H1 (cell line): ENCODE data around the gene PDLIM3. TPM values are rescaled to one million over a fixed set of nuclear protein-coding genes. Genes with fewer than 3 reads are reported as not detected.

Experiments
- CTCF ChIA-PET: fragments of 300-600 bp; sonication (Branson Sonifier 250); formaldehyde crosslinking; loops from one replicate; lab custom pipeline; 2021; ENCODE audit not compliant: partially characterized antibody; lab: Charles Lee
- POLR2A ChIA-PET: fragments of 300-600 bp; sonication (Branson Sonifier 250); formaldehyde crosslinking; loops from one replicate; lab custom pipeline; 2021; ENCODE audit warnings: inconsistent platforms; ENCODE audit not compliant: partially characterized antibody; lab: Charles Lee
- DNase-seq, 2 experiments: peaks; one replicate each; pipeline versions ENCODE4 v3.0.0 to v3.0.0-alpha.2; 2010 to 2022; ENCODE audit warnings: low spot score in 2 of 2, low read depth in 1 of 2, mixed read lengths in 1 of 2
- FAIRE-seq: peaks from 2 replicates; lab custom pipeline; 2011; peaks lifted over from hg19 to GRCh38; lab: Jason Lieb, UNC
- H2AFZ ChIP-seq: 2 replicates; pipeline ENCODE4 v1.8.1; 2012; ENCODE audit warnings: low read length, inconsistent platforms
- H2AK5ac ChIP-seq: 2 replicates; pipeline ENCODE4 v1.6.1; 2013; ENCODE audit warnings: low read depth, low read length
- H2BK120ac ChIP-seq: replicated peaks from 2 replicates; pipeline ENCODE3; 2013; ENCODE audit warnings: low read depth, low read length, inconsistent platforms
- H2BK12ac ChIP-seq: 2 replicates; pipeline ENCODE4 v1.6.1; 2013; ENCODE audit warnings: low read depth, low read length
- H2BK15ac ChIP-seq: 2 replicates; pipeline ENCODE4 v1.6.1; 2013; ENCODE audit warnings: low read length
- H2BK20ac ChIP-seq: 2 replicates; pipeline ENCODE4 v1.6.1; 2013; ENCODE audit warnings: low read length
- H2BK5ac ChIP-seq: 2 replicates; pipeline ENCODE4 v1.6.1; 2013; ENCODE audit warnings: low read depth, low read length
- H3K14ac ChIP-seq: 2 replicates; pipeline ENCODE4 v1.6.1; 2013; ENCODE audit warnings: inconsistent platforms; ENCODE audit not compliant: insufficient read length
- H3K18ac ChIP-seq: 2 replicates; pipeline ENCODE4 v1.6.1; 2013; ENCODE audit warnings: low read length; ENCODE audit errors: extremely low read depth
- H3K23ac ChIP-seq: 2 replicates; pipeline ENCODE4 v1.6.1; 2013; ENCODE audit warnings: inconsistent platforms; ENCODE audit not compliant: insufficient read length
- H3K23me2 ChIP-seq: 2 replicates; pipeline ENCODE4 v1.6.1; 2013; ENCODE audit warnings: low read depth, low read length
- H3K27ac ChIP-seq: 2 replicates; pipeline ENCODE4 v1.6.1; 2011; ENCODE audit warnings: low read depth, low read length, inconsistent platforms
- H3K27me3 ChIP-seq, 4 experiments: replicated peaks in 1 of 4; 1 replicate in 1 of 4; 2 replicates in 3 of 4; pipeline versions ENCODE4 v1.6.1 to v1.8.1; 2011 to 2013; ENCODE audit warnings: low read length in 3 of 4, mild to moderate bottlenecking in 3 of 4, inconsistent platforms in 2 of 4, mixed read lengths in 2 of 4, moderate library complexity in 1 of 4; ENCODE audit not compliant: control insufficient read depth in 3 of 4, insufficient read depth in 3 of 4; ENCODE audit errors: extremely low read depth in 1 of 4
- H3K36me3 ChIP-seq, 4 experiments: 2 replicates each; pipeline versions ENCODE4 v1.6.1 to v1.8.1; 2011 to 2013; ENCODE audit warnings: mild to moderate bottlenecking in 4 of 4, low read length in 3 of 4, moderate library complexity in 2 of 4, control low read depth in 1 of 4, inconsistent platforms in 1 of 4; ENCODE audit not compliant: insufficient read depth in 4 of 4, control insufficient read depth in 2 of 4
- H3K4ac ChIP-seq: replicated peaks from 2 replicates; pipeline ENCODE3; 2013; ENCODE audit warnings: low read length, low read depth, mixed read lengths, inconsistent platforms; ENCODE audit not compliant: insufficient read length
- H3K4me1 ChIP-seq, 4 experiments: replicated peaks in 1 of 4; 1 replicate in 1 of 4; 2 replicates in 3 of 4; pipeline versions ENCODE4 v1.6.1 to v1.8.1; 2011 to 2013; ENCODE audit warnings: low read length in 3 of 4, inconsistent platforms in 2 of 4, mixed read lengths in 1 of 4; ENCODE audit not compliant: insufficient read depth in 4 of 4, control insufficient read depth in 3 of 4
- H3K4me2 ChIP-seq, 2 experiments: 2 replicates each; pipeline versions ENCODE4 v1.6.1 to v1.8.1; 2011 to 2013; ENCODE audit warnings: low read depth in 2 of 2, low read length in 2 of 2, control low read depth in 1 of 2, inconsistent platforms in 1 of 2, mild to moderate bottlenecking in 1 of 2; ENCODE audit not compliant: insufficient read depth in 1 of 2
- H3K4me3 ChIP-seq, 4 experiments: fragments of 200-600, 300-600 bp in 1 of 4; sonication (generic), shearing (Covaris generic), sonication (Bioruptor Twin) in 1 of 4; 2 replicates each; pipeline versions ENCODE4 v1.5.1 to v1.8.1; 2011 to 2016; ENCODE audit warnings: low read length in 4 of 4, low read depth in 3 of 4, control low read depth in 2 of 4, inconsistent platforms in 2 of 4, mild to moderate bottlenecking in 2 of 4, mixed read lengths in 1 of 4, moderate library complexity in 1 of 4; ENCODE audit not compliant: insufficient read depth in 2 of 4; ENCODE audit errors: extremely low read depth in 1 of 4
- H3K56ac ChIP-seq: replicated peaks from 2 replicates; pipeline ENCODE3; 2013; ENCODE audit warnings: low read depth, mild to moderate bottlenecking, mixed read lengths, low read length, inconsistent platforms; ENCODE audit not compliant: insufficient read length
- H3K79me1 ChIP-seq: 2 replicates; pipeline ENCODE4 v1.6.1; 2013; ENCODE audit warnings: low read depth, low read length, control low read depth
- H3K79me2 ChIP-seq, 2 experiments: 2 replicates each; pipeline versions ENCODE4 v1.6.1 to v1.8.1; 2012 to 2013; ENCODE audit warnings: low read length in 2 of 2, mild to moderate bottlenecking in 2 of 2, inconsistent platforms in 1 of 2; ENCODE audit not compliant: insufficient read depth in 2 of 2, control insufficient read depth in 1 of 2
- H3K9ac ChIP-seq, 4 experiments: replicated peaks in 1 of 4; 1 replicate in 1 of 4; 2 replicates in 3 of 4; pipeline versions ENCODE4 v1.6.1 to v1.8.1; 2011 to 2013; ENCODE audit warnings: low read depth in 3 of 4, low read length in 3 of 4, control low read depth in 2 of 4, mild to moderate bottlenecking in 2 of 4, moderate library complexity in 2 of 4, inconsistent platforms in 1 of 4; ENCODE audit errors: extremely low read depth in 1 of 4
- H3K9me3 ChIP-seq, 2 experiments: 2 replicates each; pipeline versions ENCODE4 v1.6.1 to v1.8.1; 2012 to 2013; ENCODE audit warnings: mild to moderate bottlenecking in 2 of 2, moderate library complexity in 2 of 2, control low read depth in 1 of 2, inconsistent platforms in 1 of 2, low read depth in 1 of 2, low read length in 1 of 2, mixed read lengths in 1 of 2; ENCODE audit not compliant: insufficient read depth in 2 of 2
- H4K20me1 ChIP-seq, 2 experiments: replicated peaks in 1 of 2; 2 replicates each; pipeline versions ENCODE3 to v1.8.1; 2011 to 2013; ENCODE audit warnings: inconsistent platforms in 2 of 2, low read length in 2 of 2, mild to moderate bottlenecking in 1 of 2; ENCODE audit not compliant: insufficient read depth in 2 of 2, control insufficient read depth in 1 of 2
- H4K5ac ChIP-seq: 2 replicates; pipeline ENCODE4 v1.6.1; 2013; ENCODE audit warnings: low read length, low read depth, mixed read lengths, inconsistent platforms; ENCODE audit not compliant: insufficient read length
- H4K8ac ChIP-seq: 2 replicates; pipeline ENCODE4 v1.8.0; 2013; ENCODE audit warnings: mild to moderate bottlenecking, moderate library complexity, low read length, inconsistent platforms; ENCODE audit not compliant: insufficient read depth; ENCODE audit errors: extremely low read depth
- H4K91ac ChIP-seq: replicated peaks from 2 replicates; pipeline ENCODE3; 2013; ENCODE audit warnings: low read length, mixed read lengths, inconsistent platforms; ENCODE audit not compliant: insufficient read length
- RAD21 ChIP-seq, 2 experiments: IDR thresholded peaks in 1 of 2; conservative IDR thresholded peaks in 1 of 2; 2 replicates each; pipeline ENCODE4 v1.6.1; 2011; ENCODE audit warnings: low read depth in 2 of 2, low read length in 2 of 2, improper control_type of control experiment in 1 of 2, inconsistent platforms in 1 of 2, mild to moderate bottlenecking in 1 of 2, moderate library complexity in 1 of 2
- SP1 ChIP-seq: IDR thresholded peaks from 2 replicates; pipeline ENCODE4 v1.6.1; 2011; ENCODE audit warnings: low read depth, low read length
- WGBS, 2 experiments: shearing (Covaris generic) in 1 of 2; methylation state at CpG; one replicate each; pipeline versions ENCODE4 v1.1.6 to v1.1.7; 2013 to 2015; ENCODE audit warnings: low lambda C conversion rate in 2 of 2, mixed read lengths in 2 of 2, inconsistent platforms in 1 of 2, low coverage in 1 of 2, missing lambda C conversion rate in 1 of 2; ENCODE audit not compliant: insufficient replicate concordance in 2 of 2, insufficient coverage in 1 of 2, insufficient read length in 1 of 2; ENCODE audit errors: extremely low coverage in 1 of 2, missing lambda C conversion rate in 1 of 2; 5-methylcytosine and 5-hydroxymethylcytosine counted together
- polyA plus RNA-seq, 7 experiments: library from polyadenylated mRNA; depleted of rRNA in 3 of 7; stranded (reverse) in 5 of 7; unstranded in 2 of 7; fragments of >200 nt in 5 of 7; fragments of 200-250 nt in 2 of 7; gene quantifications; 1 replicate in 5 of 7; 2 replicates in 1 of 7; 4 replicates in 1 of 7; pipeline versions ENCODE4 v1.2.1 to v1.2.3, GENCODE V29; 2011 to 2013; ENCODE audit warnings: missing spikeins in 2 of 7, mixed read lengths in 2 of 7
- total RNA-seq: library from RNA; stranded (reverse); fragmentation: NEBNext Ultra II Directional; extraction: Animal tissue kit (Norgen Biotek cat#: 25700); gene quantifications from 2 replicates; pipeline ENCODE4 v1.2.1, GENCODE V29; 2021

PDLIM3 gene
- total and polyA plus RNA-seq, 2 of the 8 experiments (the other 6 are each of a cell fraction or from before 2014, with no cell fraction given) = 7.6 to 8.1 TPM

GRCh38 chr4:185457136-185457535 is 78.2 kb downstream of the PDLIM3 start:
- no peak overlapping the region for H4K91ac ChIP-seq
- no peak overlapping the region for H3K18ac ChIP-seq
- ChIA-PET CTCF (interaction anchor here (0.6 to 1.2 kb wide), 6 partner anchors 9 to 680 kb away, joined by 3 to 6 read pairs (median 3); no protein-coding TSS in a partner anchor), POLR2A (no interaction called here)
- H3K4me1 ChIP-seq = peaks cover 0 to 5% (median 1%) of the 10 kb centered on the region in 4 experiments; a peak in 1 of 7 replicates
- H3K4ac ChIP-seq = no peak overlapping the region
- H2BK120ac ChIP-seq = no peak overlapping the region
- no peaks in the 10 kb centered on the region for H4K20me1 ChIP-seq
- H3K79me2 ChIP-seq = no peaks in the 10 kb centered on the region
- 37% methylated on average over 3 of the region's 3 CpGs; no CpG with 5 or more reads in 1 of the 2 experiments for WGBS, 2 experiments
- H3K27ac ChIP-seq = no peak overlapping the region
- no peak overlapping the region for H2AFZ ChIP-seq
- FAIRE-seq = peak; percentile 69
- no peak overlapping the region for H3K4me3 ChIP-seq
- H3K23ac ChIP-seq = no peak overlapping the region
- no peaks in the 10 kb centered on the region for H3K27me3 ChIP-seq
- DNase-seq = no peak
- H2BK5ac ChIP-seq = no peak overlapping the region
- H2BK12ac ChIP-seq = no peak overlapping the region
- TF ChIP-seq RAD21 (IDR thresholded peaks at IDR 0.05 in 1 of 2, conservative IDR thresholded peaks at IDR 0.05 in 1 of 2; ENCODE audit: low read depth in 2 of 2, low read length in 2 of 2) (peak; percentile 30 to 35; a peak in 2 of 4 replicates), SP1 (no peak)
- no peak overlapping the region for H3K14ac ChIP-seq
- no peak overlapping the region for H4K5ac ChIP-seq
- H3K23me2 ChIP-seq = no peaks in the 10 kb centered on the region
- no peak overlapping the region for H4K8ac ChIP-seq
- H2AK5ac ChIP-seq = no peak overlapping the region
- no peak overlapping the region for H2BK20ac ChIP-seq
- no peak overlapping the region for H2BK15ac ChIP-seq
- no peak overlapping the region for H3K56ac ChIP-seq
- H3K9ac ChIP-seq = no peak overlapping the region
- no peaks in the 10 kb centered on the region for H3K36me3 ChIP-seq
- H3K9me3 ChIP-seq = no peaks in the 10 kb centered on the region
- no peaks in the 10 kb centered on the region for H3K79me1 ChIP-seq
- peak overlapping the region in 1 of 2 experiments; percentile 17; a peak in 1 of 4 replicates for H3K4me2 ChIP-seq
